Measurements from ENCODE around the gene RANGAP1. TPM values are rescaled to one million over a fixed set of nuclear protein-coding genes. Genes with fewer than 3 reads are reported as not detected.
"Not testable (repeated sequence)": the region's sequence is repeated elsewhere in the genome, so short reads cannot be mapped to it uniquely, and the experiment has no call there.

RANGAP1 gene
- total RNA-seq, 2 donors from 2014 or later: 81.6 to 166 TPM

GRCh38 chr22:41286639-41287091, 678 bp upstream of the RANGAP1 start:
- H3K9me3 Mint-ChIP-seq: no peaks in the 10 kb centered on the region
- H3K27ac Mint-ChIP-seq: peak overlapping the region; percentile 97
- peaks cover 37% of the 10 kb centered on the region for H3K36me3 Mint-ChIP-seq (ENCODE audit: low read depth)
- H3K4me3 Mint-ChIP-seq: peak overlapping the region; percentile 98
- peaks cover 15% of the 10 kb centered on the region for H3K4me1 Mint-ChIP-seq
- no peaks in the 10 kb centered on the region for H3K27me3 Mint-ChIP-seq
- ATAC-seq (replicated peaks): peak; percentile 49

GRCh38 chr22:41285441-41285819, 557 bp downstream of the RANGAP1 start:
- Mint-ChIP-seq H3K4me1 (peaks cover 15% of the 10 kb centered on the region), H3K27me3 (no peaks in the 10 kb centered on the region), H3K36me3 (ENCODE audit: low read depth) (peaks cover 49% of the 10 kb centered on the region), H3K4me3 (peak overlapping the region; percentile 98), H3K27ac (peak overlapping the region; percentile 97), H3K9me3 (no peaks in the 10 kb centered on the region)
- ATAC-seq (replicated peaks): peak; percentile 69

GRCh38 chr22:41284465-41284864, 1.5 kb downstream of the RANGAP1 start:
- Mint-ChIP-seq H3K36me3 (ENCODE audit: low read depth) (peaks cover 59% of the 10 kb centered on the region), H3K4me1 (peaks cover 15% of the 10 kb centered on the region), H3K9me3 (no peaks in the 10 kb centered on the region), H3K27ac (peak overlapping the region; percentile 97), H3K4me3 (peak overlapping the region; percentile 98), H3K27me3 (no peaks in the 10 kb centered on the region)
- ATAC-seq (replicated peaks): no peak

GRCh38 chr22:41280854-41281253, 5.1 kb downstream of the RANGAP1 start:
- peaks cover 95% of the 10 kb centered on the region for H3K36me3 Mint-ChIP-seq (ENCODE audit: low read depth)
- ATAC-seq (replicated peaks): no peak
- H3K4me3 Mint-ChIP-seq: no peak overlapping the region
- H3K27me3 Mint-ChIP-seq: no peaks in the 10 kb centered on the region
- no peaks in the 10 kb centered on the region for H3K9me3 Mint-ChIP-seq
- H3K4me1 Mint-ChIP-seq: peaks cover 5% of the 10 kb centered on the region
- no peak overlapping the region for H3K27ac Mint-ChIP-seq

GRCh38 chr22:41280065-41280464, 5.9 kb downstream of the RANGAP1 start:
- H3K27ac Mint-ChIP-seq: no peak overlapping the region
- H3K4me1 Mint-ChIP-seq: peaks cover 5% of the 10 kb centered on the region
- ATAC-seq (replicated peaks): no peak
- peaks cover 97% of the 10 kb centered on the region for H3K36me3 Mint-ChIP-seq (ENCODE audit: low read depth)
- H3K9me3 Mint-ChIP-seq: no peaks in the 10 kb centered on the region
- H3K4me3 Mint-ChIP-seq: no peak overlapping the region
- H3K27me3 Mint-ChIP-seq: no peaks in the 10 kb centered on the region

- Mint-ChIP-seq H3K9me3 (no peaks in the 10 kb centered on the region), H3K27ac (no peak overlapping the region), H3K27me3 (no peaks in the 10 kb centered on the region), H3K4me3 (no peak overlapping the region), H3K4me1 (no peaks in the 10 kb centered on the region), H3K36me3 (ENCODE audit: low read depth) (peaks cover 100% of the 10 kb centered on the region)
- ATAC-seq (replicated peaks): no peak
Observed at GRCh38 chr22:41274856-41275255, 11.1 kb downstream of the RANGAP1 start.

GRCh38 chr22:41273128-41273527, 12.9 kb downstream of the RANGAP1 start:
- H3K4me1 Mint-ChIP-seq: no peaks in the 10 kb centered on the region

GRCh38 chr22:41271787-41272186, 14.2 kb downstream of the RANGAP1 start:
- H3K27me3 Mint-ChIP-seq: no peaks in the 10 kb centered on the region
- no peak overlapping the region for H3K4me3 Mint-ChIP-seq
- no peak overlapping the region for H3K27ac Mint-ChIP-seq
- peaks cover 100% of the 10 kb centered on the region for H3K36me3 Mint-ChIP-seq (ENCODE audit: low read depth)
- no peaks in the 10 kb centered on the region for H3K9me3 Mint-ChIP-seq
- no peaks in the 10 kb centered on the region for H3K4me1 Mint-ChIP-seq
- ATAC-seq (replicated peaks): no peak

More at GRCh38 chr22:41273128-41273527, 12.9 kb downstream of the RANGAP1 start:
- Mint-ChIP-seq H3K4me3 (no peak overlapping the region), H3K27me3 (no peaks in the 10 kb centered on the region), H3K9me3 (no peaks in the 10 kb centered on the region), H3K36me3 (ENCODE audit: low read depth) (peaks cover 100% of the 10 kb centered on the region), H3K27ac (no peak overlapping the region)
- ATAC-seq (replicated peaks): no peak

GRCh38 chr22:41267958-41268357, 18.0 kb downstream of the RANGAP1 start:
- no peak overlapping the region for H3K27ac Mint-ChIP-seq
- ATAC-seq (replicated peaks): no peak
- no peaks in the 10 kb centered on the region for H3K27me3 Mint-ChIP-seq
- H3K36me3 Mint-ChIP-seq (ENCODE audit: low read depth): peaks cover 98% of the 10 kb centered on the region
- no peak overlapping the region for H3K4me3 Mint-ChIP-seq
- no peaks in the 10 kb centered on the region for H3K4me1 Mint-ChIP-seq
- H3K9me3 Mint-ChIP-seq: no peaks in the 10 kb centered on the region

- peaks cover 98% of the 10 kb centered on the region for H3K36me3 Mint-ChIP-seq (ENCODE audit: low read depth)
- H3K9me3 Mint-ChIP-seq: no peaks in the 10 kb centered on the region
- H3K27me3 Mint-ChIP-seq: no peaks in the 10 kb centered on the region
- H3K4me3 Mint-ChIP-seq: no peak overlapping the region
- ATAC-seq (replicated peaks): no peak
- no peaks in the 10 kb centered on the region for H3K4me1 Mint-ChIP-seq
- H3K27ac Mint-ChIP-seq: no peak overlapping the region
Observed at GRCh38 chr22:41264408-41264941, 21.5 kb downstream of the RANGAP1 start.

- H3K4me3 Mint-ChIP-seq: no peak overlapping the region
- no peaks in the 10 kb centered on the region for H3K27me3 Mint-ChIP-seq
- no peak for ATAC-seq (replicated peaks)
- H3K4me1 Mint-ChIP-seq: no peaks in the 10 kb centered on the region
- peaks cover 98% of the 10 kb centered on the region for H3K36me3 Mint-ChIP-seq (ENCODE audit: low read depth)
- no peaks in the 10 kb centered on the region for H3K9me3 Mint-ChIP-seq
- no peak overlapping the region for H3K27ac Mint-ChIP-seq
Observed at GRCh38 chr22:41263704-41264103, 22.3 kb downstream of the RANGAP1 start.

- ATAC-seq (replicated peaks): no peak
- H3K27me3 Mint-ChIP-seq: no peaks in the 10 kb centered on the region
- H3K27ac Mint-ChIP-seq: no peak overlapping the region
- H3K4me3 Mint-ChIP-seq: no peak overlapping the region
- peaks cover 98% of the 10 kb centered on the region for H3K36me3 Mint-ChIP-seq (ENCODE audit: low read depth)
- no peaks in the 10 kb centered on the region for H3K9me3 Mint-ChIP-seq
- H3K4me1 Mint-ChIP-seq: no peaks in the 10 kb centered on the region
Observed at GRCh38 chr22:41262250-41262765, 23.7 kb downstream of the RANGAP1 start.

- no peak overlapping the region for H3K4me3 Mint-ChIP-seq
- no peaks in the 10 kb centered on the region for H3K9me3 Mint-ChIP-seq
- H3K36me3 Mint-ChIP-seq (ENCODE audit: low read depth): peaks cover 98% of the 10 kb centered on the region
- H3K27ac Mint-ChIP-seq: no peak overlapping the region
- H3K27me3 Mint-ChIP-seq: no peaks in the 10 kb centered on the region
- no peak for ATAC-seq (replicated peaks)
- no peaks in the 10 kb centered on the region for H3K4me1 Mint-ChIP-seq
Observed at GRCh38 chr22:41261541-41262249, 24.3 kb downstream of the RANGAP1 start.

- H3K4me1 Mint-ChIP-seq: no peaks in the 10 kb centered on the region
- no peaks in the 10 kb centered on the region for H3K27me3 Mint-ChIP-seq
- no peak overlapping the region for H3K27ac Mint-ChIP-seq
- H3K36me3 Mint-ChIP-seq (ENCODE audit: low read depth): peaks cover 98% of the 10 kb centered on the region
- no peak overlapping the region for H3K4me3 Mint-ChIP-seq
- no peak for ATAC-seq (replicated peaks)
- H3K9me3 Mint-ChIP-seq: no peaks in the 10 kb centered on the region
Observed at GRCh38 chr22:41260871-41261270, 25.1 kb downstream of the RANGAP1 start.

- ATAC-seq (replicated peaks); H3K9me3 Mint-ChIP-seq; H3K4me3 Mint-ChIP-seq; H3K4me1 Mint-ChIP-seq; H3K27ac Mint-ChIP-seq; H3K27me3 Mint-ChIP-seq: not testable (repeated sequence)
- H3K36me3 Mint-ChIP-seq (ENCODE audit: low read depth): peaks cover 100% of the 10 kb centered on the region
Observed at GRCh38 chr22:41259756-41260155, 26.2 kb downstream of the RANGAP1 start.
